HG02885 (cell line): Measurements from ENCODE around the gene TRUB1.
"Not testable (repeated sequence)": the region's sequence is repeated elsewhere in the genome, so short reads cannot be mapped to it uniquely, and the experiment has no call there.

Experiments
- ATAC-seq: cut with Tn5 transposase; IDR thresholded peaks from one replicate; pipeline ENCODE4 v1.9.1; 2021; ENCODE audit warnings: mild to moderate bottlenecking; ENCODE audit not compliant: unreplicated experiment, poor library complexity

Gene TRUB1

DNA sequence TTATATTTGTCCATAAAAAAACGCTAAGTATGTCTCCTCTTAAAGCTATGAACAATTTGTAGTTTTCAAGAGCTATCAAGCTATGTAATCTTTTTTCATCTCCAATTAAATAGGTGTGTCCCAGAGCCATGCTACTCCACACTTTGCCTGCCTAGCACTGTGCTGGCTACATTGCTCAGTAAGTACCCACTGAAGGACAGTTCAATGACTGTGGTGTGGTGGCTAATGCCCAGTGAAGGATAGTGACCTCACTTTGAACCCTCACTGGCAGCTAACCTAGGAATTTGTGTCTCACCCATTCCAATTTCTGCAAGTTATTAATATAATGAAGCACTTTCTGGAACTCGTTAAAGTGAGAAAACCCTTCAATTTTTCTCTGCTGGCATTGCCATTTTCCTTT lies 14.4 kb upstream of the TRUB1 start:
- no peak for ATAC-seq

DNA sequence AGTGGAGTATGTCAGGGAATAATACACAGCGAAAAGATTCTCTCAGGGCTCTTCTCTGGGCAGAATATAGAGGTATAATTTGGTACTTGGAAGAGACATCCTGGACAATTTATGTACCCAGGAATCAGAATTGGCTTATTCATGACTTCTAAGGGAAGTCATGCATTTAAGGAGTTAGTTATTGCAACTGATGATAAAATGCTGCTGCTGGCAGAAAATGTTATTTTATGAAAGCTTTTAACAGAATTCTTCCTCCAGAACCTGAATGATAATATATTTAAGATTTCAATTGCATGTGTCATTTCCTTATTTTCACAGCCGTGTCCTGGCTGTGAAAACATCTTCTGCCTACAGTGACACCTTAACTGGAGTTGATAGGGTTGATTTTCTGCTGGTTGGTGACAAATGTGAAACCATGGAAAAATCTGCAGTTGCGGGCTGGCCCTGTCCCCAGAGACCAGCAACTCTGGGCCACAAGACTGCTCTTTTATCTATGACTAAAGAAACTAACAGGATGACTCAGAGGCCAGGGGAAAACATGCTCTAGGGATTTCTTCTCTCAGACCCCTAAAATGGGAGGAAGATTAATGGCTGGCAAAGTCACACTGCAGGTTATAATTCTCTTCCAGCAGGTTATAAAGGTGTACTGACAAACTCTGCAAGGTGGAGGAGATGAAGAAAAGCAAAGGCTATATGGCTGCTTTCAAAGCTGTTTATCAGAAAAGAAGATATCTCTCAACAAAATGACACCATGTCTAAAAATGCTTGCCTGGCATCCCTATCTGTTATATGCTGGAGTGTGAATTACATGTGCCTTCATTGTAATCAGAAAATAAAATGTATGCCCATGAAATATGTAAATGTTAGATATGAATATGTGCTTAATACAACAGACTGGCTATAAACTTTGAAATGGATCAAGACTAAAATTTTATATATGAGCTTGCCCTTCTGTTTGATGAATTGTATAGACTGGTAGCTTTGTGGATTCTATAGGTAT lies 12.1 kb upstream of the TRUB1 start:
- peak; percentile 96 for ATAC-seq

GRCh38 chr10:114928818-114929217 lies 9.2 kb upstream of the TRUB1 start:
- no peak for ATAC-seq

DNA sequence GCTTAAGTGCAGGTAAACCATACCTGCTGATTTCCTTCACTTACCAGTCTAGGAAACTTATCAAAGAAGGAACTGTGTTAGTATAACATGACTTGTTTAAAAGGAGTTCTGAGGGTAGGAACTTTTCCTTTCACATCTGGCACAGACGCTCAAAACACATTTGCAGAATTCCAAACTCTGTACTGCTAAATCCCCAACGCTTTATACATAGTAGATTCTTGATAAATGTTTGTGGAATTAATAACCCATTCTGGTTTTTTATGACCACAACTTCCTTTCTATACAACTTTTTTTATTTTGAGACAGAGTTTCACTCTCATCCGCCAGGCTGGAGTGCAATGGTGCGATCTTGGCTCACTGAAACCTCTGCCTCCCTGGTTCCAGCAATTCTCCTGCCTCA lies 7.7 kb upstream of the TRUB1 start:
- ATAC-seq = no peak

GRCh38 chr10:114931072-114931679 lies 6.8 kb upstream of the TRUB1 start:
- no peak for ATAC-seq

- ATAC-seq = no peak
These were observed 5.8 kb upstream of the TRUB1 start for GRCh38 chr10:114932225-114932624.

DNA sequence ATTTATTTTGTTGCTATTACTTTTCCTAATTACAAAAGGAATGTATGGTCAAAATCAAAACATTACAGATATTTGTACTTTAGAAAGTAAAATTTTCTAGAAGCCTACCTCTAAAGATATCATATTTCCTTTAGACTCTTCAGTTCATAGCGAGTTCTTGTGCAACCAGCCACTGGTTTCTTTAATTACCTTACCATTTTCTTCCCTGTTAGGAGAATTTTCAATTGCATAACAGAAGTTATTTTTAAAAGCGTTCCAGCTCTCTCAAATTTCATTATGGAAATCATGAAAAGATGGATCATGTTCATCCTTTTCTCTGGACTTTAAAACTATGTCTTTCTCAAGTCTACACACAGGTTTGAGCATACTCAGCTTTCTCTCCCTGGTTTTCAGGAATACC lies 5.0 kb upstream of the TRUB1 start:
- ATAC-seq = no peak

- no peak for ATAC-seq
These were observed 4.4 kb upstream of the TRUB1 start for GRCh38 chr10:114933588-114933987.

- ATAC-seq = not testable (repeated sequence)
These were observed 4.0 kb upstream of the TRUB1 start for GRCh38 chr10:114933995-114934394.

- ATAC-seq = no peak
These were observed 830 bp downstream of the TRUB1 start for GRCh38 chr10:114938856-114939193.

DNA sequence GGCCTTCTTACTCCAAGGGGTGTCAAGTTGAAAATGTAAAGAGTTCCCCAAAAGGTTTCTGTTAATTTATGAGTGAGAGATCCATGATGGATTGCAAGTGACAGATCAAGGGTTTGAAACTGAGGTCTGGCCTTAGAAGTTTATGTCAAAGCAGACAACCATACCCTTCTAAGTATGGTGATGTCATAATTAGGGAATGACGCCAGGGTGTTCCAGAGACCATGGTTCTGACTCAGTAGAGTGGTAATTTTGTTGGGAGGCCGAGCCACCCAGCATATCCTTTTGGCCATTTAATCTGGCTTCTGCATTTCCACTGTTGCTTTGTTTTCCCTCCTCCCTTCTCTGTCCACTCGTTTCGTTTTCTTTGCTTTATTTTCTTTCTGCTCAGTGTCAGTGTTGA lies 2.7 kb downstream of the TRUB1 start:
- ATAC-seq = no peak

GRCh38 chr10:114943000-114943399 lies 5.0 kb downstream of the TRUB1 start:
- no peak for ATAC-seq

GRCh38 chr10:114953047-114953446 lies 15.1 kb downstream of the TRUB1 start:
- ATAC-seq = peak; percentile 83

GRCh38 chr10:114955984-114956383 lies 18.0 kb downstream of the TRUB1 start:
- no peak for ATAC-seq

GRCh38 chr10:114956466-114956865 lies 18.5 kb downstream of the TRUB1 start:
- ATAC-seq = peak; percentile 48

DNA sequence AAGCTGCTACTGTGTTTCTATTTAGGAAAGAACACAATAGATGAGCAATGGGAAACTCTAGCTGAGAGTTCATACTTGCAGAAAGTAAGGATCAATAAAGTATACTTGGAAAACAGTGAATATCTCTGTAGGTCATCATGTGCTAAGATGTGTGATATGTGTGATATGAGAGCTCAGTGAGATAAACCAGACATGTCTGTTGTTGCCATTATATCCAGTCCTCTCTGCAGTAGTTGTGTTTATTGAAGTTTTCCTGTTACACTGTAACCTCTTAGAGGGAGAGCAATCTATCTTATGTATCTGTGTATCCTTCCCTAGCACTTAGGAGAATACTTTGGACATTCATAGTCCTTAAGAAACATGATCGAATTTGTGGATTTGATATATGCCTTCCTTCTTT lies 19.1 kb downstream of the TRUB1 start:
- no peak for ATAC-seq

DNA sequence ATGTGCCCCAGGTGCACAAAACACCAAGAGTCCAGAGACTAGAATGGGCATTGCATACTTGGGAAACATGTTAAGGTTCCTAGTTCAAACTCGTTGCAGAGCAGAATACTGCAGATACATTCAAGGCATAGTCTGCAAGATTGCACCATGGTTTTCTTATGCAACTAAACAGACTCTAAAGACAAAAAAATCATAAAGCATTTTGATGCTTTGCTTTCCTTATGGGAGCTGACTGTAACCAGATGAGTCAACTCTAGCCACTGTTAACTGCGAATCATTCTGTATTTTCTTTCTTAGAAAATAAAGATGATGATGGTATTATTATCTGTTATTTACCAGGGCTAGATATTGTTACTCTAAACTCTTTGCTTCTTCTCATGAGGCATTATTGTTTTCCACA lies 19.7 kb downstream of the TRUB1 start:
- ATAC-seq = no peak

DNA sequence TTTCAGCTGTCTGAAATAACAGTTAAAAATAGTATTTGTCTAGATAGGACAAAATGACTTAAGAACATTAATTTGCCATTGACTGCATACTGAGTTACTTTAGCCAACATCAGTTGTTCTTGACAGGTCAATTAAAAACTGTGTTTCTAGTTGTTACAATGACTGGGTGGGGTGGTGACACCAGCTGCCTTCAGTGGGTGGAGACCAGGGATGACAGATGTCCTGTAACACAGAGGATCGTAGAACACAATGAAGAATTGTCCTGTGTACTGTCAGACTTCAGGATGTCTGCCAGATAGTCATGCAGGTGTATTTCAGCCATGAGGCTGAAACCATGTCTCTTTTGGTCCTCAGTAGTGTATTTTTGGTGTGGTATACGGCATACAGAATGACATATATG lies 24.4 kb downstream of the TRUB1 start:
- ATAC-seq = no peak

DNA sequence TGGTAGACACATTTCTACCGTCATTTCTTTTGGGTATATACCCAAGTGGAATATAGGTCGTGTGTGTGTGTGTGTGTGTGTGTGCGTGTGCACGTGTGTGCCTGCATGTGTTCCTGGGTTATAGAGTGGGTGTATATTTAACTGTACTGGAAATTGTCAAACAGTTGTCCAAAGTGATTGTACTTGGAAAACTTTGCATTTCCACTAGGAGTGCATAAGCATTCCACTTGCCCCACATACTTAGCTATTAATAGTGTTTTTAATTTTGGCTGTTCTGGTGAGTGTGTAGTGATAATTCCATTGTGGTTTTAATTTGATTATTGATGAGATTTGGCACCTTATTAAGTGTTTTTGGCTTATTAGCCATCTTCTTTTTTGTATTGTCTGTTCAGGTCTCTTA lies 25.9 kb downstream of the TRUB1 start:
- ATAC-seq = no peak

DNA sequence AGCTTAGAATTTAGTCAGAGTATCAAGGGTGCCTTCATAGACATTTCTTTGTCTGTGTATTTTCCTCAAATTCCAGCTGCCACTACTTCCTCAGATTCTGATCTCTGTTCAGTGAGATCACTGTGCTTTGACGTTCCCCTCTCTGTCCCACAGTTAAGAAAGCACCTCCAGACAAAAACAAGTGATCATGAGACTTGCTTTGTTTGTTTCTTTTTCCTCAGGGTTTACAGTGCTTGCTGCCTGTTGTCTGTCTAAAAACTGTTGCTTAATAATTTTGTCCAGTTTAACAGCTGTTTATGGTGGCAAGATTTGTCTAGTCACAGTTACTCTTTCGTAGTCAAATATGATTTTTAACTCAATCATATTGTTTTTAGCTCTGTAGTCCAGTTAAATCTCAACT lies 29.1 kb downstream of the TRUB1 start:
- ATAC-seq = no peak

DNA sequence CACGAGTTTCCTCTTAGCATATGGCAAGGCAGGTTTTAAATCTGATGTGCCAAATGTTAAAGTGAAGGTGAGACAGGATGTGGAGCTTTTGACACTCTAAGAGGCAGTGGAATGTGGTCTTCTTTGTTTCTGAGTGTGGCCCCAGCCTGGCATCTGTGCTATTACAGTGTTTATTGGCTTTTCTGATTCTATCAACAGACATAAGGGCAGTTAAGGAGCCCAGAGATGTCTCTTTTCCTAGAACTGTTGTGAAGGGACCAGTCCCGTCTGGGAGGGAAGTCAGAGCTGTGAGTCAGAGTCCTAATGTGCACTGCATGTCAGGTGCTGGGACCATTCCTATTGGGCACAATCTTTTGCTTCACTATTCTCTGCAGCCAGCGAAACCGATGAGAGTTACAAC lies 32.5 kb downstream of the TRUB1 start:
- no peak for ATAC-seq

GRCh38 chr10:114973306-114973705 lies 35.3 kb downstream of the TRUB1 start:
- no peak for ATAC-seq
